RPMI8226 (cell line): ENCODE measurements around the gene SOCS1.

Source experiments
- DNase-seq: peaks from one replicate; pipeline ENCODE4 v3.0.0-alpha.2; 2015

The SOCS1 gene

DNA sequence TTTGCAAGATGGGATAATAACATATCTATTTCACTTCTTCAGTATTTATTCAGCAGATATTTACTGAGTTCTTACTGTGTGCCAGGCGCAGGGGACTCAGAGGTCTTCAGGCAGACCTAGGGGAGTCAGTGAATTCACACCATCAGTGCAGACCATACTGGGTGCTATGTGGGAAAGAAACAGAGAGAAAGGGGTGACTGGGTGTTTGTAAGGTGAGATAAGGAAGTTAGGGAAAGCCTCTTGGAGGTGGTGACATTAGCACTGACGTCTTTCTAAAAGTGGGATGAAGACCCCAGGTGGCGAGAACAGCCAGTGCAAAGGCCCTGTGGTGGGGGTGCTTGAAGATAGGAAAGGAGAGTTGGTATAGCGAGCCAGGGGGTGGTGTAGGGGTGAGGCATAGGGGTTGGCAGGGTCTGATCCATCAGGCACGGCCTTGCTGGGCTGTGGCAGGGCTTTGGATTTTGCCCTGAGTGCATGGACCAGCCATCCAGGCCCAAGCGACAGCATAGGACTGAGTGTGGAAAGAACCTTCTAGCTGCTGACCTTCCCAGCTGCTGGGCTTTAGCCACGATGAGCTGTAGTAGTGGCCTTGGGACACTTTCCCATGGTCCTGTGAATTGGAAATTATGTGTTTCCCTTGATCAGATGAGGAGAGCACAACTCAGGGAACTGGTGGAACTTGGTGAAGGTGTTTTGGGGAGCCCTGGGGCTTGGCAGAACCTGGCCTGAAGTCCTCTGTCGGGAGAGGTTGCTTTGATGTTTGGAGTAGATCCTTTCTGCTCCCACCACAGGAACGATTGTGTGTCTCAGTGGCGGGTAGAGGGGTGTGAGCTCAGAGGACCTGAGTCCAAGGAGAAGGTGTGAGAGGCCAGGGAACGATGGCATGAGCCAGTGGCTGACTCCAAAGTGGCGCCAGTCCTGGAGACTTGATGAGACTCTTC is 3.9 kb upstream of the SOCS1 start:
- no peak for DNase-seq

DNA sequence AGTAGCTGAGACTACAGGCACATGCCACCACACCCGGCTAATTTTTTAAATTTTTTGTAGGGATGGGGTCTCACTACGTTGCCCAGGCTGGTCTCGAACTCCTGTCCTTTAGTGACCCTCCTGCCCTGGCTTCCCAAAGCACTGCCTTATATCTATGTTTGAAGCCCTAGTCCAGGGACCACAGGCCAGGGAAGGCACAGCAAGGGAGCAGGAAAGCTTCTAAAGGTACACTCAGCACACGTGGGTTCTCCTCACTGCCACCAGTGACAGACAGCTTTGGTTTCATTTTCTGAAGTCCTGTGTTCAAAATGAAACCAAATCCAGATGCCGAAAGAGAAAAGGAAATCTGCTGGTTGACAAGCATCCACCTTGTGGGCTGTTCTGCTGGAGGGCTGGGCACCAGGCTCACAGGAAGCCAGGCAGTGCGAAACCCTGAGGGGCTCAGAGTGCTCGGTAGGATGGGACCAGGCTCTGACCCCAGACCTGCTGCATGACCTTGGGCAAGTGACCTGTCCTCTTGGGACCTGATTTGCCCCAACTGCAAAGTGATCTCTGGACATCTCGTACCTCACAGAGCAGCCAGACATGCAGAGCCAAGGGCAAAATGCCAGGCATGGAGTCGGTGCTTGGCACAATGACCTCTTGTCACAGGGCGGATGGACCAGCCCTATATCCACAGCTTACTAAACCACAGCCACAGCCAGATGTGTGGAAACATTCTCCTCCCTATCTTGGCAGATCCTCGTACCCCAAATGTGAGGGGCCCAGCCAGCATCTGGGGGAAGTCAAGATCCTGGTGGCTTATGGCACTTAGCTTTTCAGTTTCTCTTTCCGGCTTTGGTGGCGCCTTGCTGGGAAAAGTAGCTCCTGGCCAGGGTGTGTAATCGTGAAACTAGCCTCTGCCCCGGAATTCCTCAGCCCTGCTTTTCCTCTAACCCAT is 2.8 kb upstream of the SOCS1 start:
- peak; percentile 90 for DNase-seq

DNA sequence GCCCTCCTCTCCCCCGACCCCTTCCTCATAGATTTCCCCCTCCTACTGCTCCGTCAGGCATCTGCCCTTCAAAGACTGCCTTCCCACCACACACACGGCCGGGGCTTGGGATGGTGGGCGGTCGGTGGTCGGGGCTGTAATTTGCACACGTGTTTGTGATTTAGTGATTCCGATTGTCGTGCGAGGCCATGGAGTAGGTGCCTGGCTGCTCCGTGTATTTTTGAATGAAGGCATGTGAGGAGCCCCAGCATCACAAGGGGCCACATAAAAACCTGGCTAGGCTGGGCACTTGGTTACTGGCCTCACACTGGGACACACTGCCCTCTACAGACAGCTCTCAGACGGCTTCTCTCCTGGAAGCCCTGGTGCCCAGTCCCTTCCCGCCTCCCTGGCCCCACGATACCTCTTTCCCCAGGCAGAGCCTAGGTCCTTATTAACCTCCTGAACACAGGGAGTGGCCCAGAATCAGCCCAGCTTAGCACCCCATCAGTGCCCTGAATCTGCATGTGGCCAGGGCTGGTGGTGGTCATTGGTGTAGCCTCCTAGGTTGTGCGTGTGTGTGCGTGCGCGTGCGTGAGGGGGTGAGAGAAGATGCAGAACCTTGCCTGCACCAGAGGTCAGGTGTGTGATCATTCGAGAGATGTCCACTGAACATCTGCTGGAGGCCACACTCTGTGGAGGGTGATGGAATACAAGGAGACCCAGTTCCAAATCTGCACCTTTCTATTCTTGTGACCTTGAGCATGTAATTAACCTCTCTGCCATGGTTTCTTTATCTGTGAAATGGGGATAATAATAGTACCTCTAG is 1.3 kb upstream of the SOCS1 start:
- DNase-seq: peak; percentile 77

DNA sequence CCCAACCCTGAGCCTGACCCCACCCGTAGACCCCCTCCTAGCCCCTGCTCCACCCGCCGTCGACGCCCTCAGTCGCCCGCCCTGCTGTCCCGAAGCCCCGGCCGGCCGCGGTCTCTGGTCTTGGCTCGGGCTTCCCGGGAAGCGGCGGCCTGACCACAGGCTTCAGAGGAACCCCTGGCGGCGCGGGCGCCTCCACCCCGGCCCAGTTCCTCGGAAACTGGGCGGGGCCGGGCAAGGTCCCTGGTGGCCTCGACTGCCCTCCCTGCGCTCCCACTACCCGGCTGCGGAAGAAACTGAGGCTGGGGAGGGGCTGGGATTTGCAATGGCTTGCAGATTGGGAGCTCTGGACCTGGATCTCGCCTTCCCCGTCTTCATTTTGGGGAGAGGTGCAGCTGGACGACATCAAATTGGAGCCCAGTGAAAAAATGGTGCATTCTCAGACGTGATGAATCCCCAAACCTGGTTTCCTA is 692 bp upstream of the SOCS1 start:
- no peak for DNase-seq

DNA sequence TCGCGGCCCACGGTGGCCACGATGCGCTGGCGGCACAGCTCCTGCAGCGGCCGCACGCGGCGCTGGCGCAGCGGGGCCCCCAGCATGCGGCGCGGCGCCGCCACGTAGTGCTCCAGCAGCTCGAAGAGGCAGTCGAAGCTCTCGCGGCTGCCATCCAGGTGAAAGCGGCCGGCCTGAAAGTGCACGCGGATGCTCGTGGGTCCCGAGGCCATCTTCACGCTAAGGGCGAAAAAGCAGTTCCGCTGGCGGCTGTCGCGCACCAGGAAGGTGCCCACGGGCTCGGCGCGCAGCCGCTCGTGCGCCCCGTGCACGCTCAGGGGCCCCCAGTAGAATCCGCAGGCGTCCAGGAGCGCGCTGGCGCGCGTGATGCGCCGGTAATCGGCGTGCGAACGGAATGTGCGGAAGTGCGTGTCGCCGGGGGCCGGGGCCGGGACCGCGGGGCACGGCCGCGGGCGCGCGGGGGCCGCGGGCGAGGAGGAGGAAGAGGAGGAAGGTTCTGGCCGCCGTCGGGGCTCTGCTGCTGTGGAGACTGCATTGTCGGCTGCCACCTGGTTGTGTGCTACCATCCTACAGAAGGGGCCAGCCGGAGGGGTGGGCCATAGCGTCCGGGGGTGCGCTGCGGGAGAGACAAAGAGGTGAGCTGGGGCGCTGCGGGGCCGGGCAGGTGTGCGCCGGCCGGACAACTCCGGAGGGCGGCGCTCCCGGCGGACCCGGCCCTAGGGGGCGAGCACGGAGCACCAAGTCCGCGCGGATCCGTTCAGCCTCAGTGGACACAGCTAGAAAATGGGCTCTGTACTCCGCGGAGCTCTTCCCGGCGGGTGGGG is 879 bp downstream of the SOCS1 start:
- peak; percentile 89 for DNase-seq

DNA sequence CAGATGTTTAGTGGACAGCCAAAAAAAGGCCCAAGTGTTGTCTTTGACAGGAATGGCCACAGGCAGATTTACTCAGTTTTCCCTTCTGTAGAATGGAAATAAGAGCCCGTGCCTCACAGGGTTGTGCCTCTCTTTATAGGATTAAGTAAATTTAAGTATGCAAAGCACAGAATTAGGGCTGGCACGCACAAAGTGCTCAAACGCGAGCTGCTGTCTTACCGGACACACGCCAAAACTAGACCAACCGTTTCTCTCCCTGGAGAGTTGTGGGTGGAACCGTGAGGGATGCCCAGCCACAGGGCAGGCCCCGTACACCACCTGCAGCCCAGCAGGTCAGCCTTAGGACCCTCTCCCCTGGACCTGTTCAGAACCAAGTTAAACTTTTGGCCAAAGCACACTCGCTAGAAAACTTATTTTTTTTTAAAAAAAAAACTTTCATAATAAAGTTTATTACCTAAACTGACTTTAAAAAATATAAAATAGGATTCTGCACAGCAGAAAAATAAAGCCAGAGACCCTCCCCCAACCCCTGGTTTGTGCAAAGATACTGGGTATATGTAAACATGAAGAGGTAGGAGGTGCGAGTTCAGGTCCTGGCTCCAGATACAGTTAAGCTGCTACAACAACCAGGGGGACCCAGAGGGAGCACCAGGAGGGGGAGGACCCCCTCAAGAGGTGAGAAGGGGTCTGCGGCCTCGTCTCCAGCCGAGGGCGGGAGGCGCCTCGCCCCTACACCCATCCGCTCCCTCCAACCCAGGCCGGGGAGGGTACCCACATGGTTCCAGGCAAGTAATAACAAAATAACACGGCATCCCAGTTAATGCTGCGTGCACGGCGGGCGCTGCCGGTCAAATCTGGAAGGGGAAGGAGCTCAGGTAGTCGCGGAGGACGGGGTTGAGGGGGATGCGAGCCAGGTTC is 1.8 kb downstream of the SOCS1 start:
- DNase-seq: no peak

DNA sequence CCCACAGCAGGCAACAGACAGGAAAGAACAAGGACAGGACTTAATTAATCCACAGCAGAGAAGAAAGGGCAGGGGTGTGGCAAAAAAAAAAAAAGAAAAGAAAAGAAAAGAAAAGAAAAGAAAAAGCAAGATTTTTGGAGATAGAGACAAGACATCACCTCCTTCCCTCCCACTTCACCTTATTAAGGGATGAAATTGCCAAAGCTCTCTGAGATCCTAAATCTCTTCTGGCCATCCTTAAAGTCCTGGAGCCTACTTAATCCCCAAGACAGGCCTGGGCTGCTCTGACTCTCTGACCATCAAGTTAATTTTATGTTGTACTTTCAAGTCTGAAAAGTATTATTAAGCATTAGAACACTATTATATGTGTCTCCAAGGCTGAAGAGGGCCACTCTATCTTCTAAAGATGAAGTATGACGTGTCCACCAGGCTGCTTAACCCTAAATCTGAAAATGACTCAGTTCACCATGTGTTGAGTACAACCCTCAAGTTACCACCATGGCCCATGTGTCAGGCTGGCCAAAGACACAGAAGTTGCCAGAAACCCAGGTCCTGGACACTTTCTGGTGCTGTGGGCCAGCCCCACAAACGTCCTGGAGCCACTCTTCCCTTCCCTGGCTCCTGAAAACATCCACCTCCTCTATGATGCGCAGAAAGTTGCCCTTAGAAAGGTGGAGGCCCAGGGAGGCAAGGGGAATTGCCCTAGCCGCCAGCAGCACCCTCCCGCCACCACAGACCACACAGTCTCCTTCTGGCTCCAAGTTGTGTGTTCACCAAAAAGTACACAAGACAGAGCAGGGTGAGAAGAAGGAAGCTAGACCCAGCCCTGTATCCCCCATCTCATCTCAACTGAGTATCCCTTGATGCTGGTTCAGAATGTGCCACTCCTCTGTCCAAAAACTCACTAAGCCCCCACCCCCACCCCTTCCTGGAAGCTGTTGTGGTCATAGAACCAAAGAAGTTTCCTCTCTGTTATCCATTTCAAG is 2.7 kb downstream of the SOCS1 start:
- no peak for DNase-seq

DNA sequence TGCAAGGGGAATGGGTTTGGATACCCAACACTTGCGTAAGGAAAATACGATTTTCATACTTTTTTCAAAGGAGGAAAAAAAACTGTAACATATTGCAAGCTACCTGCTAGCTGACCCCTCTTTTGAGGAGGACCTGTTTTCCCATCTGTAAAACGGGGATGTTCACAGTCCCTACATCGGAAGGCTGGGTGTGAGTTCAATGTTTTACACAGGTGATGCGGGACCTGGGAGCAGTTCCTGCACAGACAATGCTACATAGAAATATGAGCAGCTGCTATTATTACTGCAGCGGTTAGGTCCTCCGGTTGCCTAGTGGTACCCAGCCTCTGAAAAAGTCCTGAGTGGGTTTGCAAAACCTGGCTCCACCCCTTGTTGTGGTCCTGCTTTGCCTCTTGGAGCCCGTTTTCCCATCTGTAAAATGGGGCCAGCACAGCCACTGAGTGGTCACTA is 3.5 kb downstream of the SOCS1 start:
- DNase-seq: no peak

DNA sequence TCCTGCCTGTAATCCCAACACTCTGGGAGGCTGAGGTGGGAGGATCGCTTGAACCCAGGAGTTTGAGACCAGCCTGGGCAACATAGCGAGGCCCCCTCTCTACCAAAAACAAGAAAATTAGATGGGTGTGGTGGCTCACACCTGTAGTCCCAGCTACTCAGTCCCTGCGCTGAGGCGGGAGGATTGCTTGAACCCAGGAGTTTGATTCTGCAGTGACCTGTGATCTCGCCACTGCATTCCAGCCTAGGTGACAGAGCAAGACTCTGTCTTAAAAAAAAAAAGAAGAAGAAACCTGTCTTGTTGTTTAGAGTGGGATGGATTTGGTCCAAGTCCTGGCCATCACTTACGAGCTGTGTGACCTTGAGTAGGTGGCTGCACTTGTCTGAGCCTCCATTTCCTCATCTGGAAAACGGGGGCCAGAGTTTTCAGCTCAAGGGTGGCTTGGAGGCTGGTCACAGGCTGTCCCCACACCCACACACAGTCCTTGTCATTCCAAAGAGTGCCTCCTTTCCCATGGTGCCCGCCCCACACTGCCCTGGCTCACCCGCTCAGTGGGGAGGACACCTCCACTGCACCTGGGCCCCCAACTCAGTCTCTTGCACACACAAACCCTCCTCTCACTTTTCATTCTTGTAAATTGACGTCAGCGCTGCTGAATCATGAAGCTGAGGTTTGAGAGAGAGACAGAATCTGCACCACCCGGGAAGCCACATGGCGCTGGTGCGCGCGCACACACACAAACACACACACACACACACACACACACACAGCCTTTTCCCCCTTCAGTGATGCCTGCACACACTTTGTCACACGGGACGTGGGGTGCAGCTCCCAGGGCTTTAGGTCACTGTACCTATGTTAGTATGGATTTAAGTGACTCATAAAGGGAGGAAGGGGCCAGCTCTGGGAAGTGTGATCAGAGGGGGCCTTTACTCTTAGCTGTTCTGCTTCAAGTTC is 4.2 kb downstream of the SOCS1 start:
- peak; percentile 44 for DNase-seq

DNA sequence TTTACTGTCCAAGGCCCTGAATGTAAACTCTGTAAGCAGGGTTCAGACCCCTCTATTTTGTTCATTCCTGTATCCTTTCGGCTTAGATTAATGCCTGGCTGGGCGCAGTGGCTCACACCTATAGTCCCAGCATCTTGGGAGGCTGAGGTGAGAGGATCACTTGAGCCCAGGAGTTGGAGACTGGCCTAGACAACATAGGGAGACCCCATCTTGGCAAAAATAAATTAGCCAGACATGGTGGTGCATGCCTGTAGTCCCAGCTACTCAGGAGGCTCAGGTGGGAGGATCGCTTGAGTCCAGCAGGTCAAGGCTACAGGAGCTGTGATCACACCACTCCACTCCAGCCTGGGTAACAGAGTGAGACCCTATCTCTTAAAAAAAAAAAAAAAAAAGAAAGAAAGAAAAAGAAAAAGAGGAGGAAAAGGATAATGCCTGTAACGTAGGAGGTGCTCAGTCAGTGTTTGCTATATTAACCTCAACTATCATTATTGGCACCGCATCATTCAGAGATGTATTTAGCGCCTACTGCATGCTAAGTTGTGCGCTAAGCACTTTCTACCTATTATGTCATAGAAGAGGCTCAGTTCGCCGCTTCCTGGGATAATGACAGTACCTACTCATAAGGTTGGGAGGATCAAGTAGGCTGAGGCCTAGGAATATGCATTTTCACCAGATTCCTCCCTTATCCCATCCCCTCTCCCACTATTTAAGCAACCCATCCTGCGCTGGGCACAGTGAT is 5.0 kb downstream of the SOCS1 start:
- DNase-seq: no peak

DNA sequence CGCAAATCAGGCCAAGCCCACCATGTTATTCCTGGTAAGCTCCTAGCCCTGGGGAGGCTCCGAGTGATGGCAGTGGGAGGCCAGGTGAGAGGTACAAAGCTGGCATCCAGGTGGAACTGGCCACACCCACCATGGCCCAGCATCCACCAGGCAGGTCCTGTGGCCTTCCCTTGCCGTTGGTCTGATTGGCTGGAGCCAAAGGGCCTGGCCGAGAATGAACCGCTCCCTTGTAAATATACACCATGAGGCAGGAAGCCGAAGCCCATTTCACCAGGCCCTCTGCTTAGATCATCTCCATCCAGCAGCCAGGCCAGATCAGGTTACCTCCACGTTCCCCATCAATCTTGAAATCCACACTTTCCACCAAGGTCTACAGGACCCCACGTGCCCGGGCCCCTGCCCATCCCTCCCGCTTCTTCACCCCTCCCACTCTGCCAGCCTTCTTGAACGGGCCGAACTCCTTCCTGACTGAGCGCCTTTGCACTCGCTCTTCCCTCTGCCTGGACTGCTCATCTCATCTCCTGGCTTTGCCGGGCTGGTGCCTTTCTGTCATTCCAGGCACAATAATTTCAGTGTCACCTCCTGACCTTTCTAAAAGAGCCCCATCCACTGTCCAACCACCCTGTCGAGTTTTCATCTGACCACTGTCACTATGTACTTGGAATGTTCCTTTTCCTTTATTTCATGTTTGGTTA is 5.8 kb downstream of the SOCS1 start:
- DNase-seq: no peak

DNA sequence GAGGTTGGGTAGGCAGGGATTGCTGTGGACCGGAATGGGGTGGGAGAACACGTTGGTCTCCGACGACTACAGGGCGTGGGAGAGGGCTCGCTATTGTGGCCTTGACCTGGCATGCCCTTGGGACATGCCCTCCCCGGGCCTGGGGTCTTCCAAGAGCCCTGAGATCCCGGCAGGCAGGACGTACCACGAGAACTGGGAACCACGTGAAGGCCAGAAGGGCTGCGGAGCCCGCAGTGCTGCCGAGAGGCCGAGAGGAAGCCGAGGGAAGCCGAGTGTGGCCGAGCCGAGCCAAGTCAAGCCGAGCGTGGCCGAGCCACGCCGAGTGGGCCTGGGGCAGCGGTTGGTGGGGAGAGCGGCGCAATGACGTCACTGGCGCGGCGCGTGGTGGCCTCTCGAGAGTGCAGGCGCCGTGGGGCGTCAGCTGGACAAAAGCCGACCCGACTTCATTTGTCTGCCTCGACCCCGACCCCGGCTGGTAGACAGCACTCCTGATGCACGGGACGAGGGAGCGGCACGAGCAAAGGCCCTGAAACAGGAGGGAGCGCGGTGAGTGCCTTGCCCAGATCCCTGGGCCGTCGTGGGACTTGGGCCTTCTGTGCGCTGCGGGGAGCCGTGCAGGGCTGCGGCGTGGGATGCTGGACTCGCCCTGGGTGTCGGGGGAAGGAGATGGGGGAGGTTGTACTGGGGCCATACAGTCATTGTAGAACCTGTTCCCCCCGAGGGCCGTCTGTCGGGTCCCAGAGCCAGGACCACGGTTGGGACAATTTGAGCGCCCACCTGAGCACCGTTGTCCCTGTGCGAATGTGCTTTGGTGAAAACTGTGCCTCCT is 6.6 kb downstream of the SOCS1 start:
- DNase-seq: no peak

DNA sequence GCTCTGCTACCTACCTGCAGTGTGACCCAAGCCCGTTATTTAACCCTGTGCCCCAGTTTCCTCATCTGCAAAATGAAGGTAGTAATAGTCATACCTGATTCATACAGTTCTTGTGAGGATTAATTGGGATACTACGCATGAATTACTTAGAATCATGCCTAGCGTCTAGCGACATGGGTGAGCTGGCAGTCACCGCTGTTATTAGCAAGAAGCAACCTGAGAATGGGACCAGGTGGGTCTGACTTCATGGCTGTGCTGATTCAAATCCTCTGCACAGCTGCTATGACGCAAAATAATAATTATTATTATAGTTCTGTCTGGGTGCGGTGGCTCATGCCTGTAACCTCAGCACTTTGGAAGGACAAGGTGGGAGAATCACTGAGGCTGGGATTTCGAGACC is 7.9 kb downstream of the SOCS1 start:
- no peak for DNase-seq

DNA sequence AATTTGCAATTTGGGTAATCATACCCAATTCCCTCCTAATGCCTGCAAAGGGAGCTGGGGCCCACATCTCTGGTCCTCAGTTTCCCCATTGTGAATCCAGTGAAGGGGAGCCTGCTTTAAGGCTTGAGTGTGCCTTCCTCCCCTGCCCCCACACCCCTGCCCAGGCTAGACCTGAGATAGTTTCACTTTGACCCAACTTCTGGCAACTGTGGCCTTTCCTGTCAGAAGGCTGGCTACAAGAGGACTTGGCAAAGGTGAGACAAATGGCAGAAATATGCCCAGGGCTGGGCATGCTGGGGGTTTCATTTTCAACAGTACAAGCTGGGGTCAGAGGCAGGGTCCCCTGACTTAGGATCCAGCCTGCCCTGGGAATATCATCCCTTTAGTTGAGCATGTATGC is 10.0 kb downstream of the SOCS1 start:
- peak; percentile 80 for DNase-seq

DNA sequence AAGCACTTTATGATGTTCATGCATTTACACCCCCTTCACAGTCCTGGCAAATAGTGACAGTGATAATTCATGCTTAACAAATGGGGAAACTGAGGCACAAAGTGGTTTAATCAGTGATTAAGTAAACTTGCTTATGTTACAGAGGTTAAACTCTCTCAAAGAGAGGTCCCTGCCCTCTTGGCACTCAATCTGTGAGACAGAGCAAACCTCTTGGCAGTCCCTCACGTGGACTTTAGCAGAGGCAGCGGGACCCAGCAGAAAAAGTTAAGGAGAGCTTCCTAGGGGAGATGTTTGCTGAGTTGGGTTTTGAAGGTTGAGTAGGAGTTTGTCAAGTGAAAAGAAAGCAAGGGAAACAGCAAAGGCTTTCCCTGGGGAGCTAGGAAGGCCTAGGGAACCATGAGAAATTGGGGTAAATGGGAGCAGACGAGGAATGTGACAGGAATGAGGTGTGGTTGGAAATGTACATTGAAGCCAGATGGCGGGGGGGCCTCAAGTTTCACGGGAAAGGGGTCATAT is 10.7 kb downstream of the SOCS1 start:
- DNase-seq: no peak

DNA sequence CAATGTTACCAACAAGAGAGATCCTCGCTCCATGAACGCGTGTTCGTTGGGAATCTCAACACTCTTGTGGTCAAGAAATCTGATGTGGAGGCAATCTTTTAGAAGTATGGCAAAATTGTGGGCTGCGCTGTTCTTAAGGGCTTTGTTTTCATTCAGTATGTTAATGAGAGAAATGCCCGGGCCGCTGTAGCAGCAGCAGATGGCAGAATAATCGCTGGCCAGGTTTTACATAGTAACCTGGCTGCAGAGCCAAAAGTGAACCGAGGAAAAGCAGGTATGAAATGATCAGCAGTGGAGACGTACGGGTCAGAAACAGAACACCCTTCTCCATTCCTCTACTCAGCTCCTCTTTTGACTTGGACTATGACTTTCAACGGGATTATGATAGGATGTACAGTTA is 13.3 kb downstream of the SOCS1 start:
- DNase-seq: no peak
